Hepatocyte (in vitro differentiated cells): Measurements from ENCODE around the gene TTC17. TPM values are rescaled to one million over a fixed set of nuclear protein-coding genes. Genes with fewer than 3 reads are reported as not detected.

Experiments
- DNase-seq: peaks from one replicate; pipeline ENCODE4 v3.0.0-alpha.2; 2016; ENCODE audit warnings: low spot score
- H2AFZ ChIP-seq: fragments of 200-600 bp; sonication (generic); 2 replicates; pipeline ENCODE4 v1.6.0; 2016; ENCODE audit warnings: antibody characterized with exemption, mild to moderate bottlenecking
- H3K27ac ChIP-seq: fragments of 200-600 bp; sonication (generic); 2 replicates; pipeline ENCODE4 v1.5.1; 2016; ENCODE audit warnings: mild to moderate bottlenecking
- H3K27me3 ChIP-seq: fragments of 200-600 bp; sonication (generic); 2 replicates; pipeline ENCODE4 v1.6.1; 2016
- H3K36me3 ChIP-seq: fragments of 200-600 bp; sonication (generic); replicated peaks from 2 replicates; pipeline ENCODE4 v1.5.1; 2016; ENCODE audit warnings: low read depth; ENCODE audit not compliant: insufficient read depth
- H3K4me1 ChIP-seq: fragments of 200-600 bp; sonication (generic); 2 replicates; pipeline ENCODE4 v1.5.1; 2016; ENCODE audit warnings: mild to moderate bottlenecking, moderate library complexity; ENCODE audit not compliant: insufficient read depth
- H3K4me2 ChIP-seq: fragments of 200-600 bp; sonication (generic); 2 replicates; pipeline ENCODE4 v1.6.0; 2016
- H3K4me3 ChIP-seq: fragments of 200-600 bp; sonication (generic); 2 replicates; pipeline ENCODE4 v1.5.1; 2016; ENCODE audit warnings: mild to moderate bottlenecking
- H3K79me2 ChIP-seq: fragments of 200-600 bp; sonication (generic); 2 replicates; pipeline ENCODE4 v1.6.0; 2017; ENCODE audit warnings: mild to moderate bottlenecking
- H3K9me2 ChIP-seq: fragments of 200-600 bp; sonication (generic); replicated peaks from 2 replicates; pipeline ENCODE4 v1.6.0; 2017; ENCODE audit warnings: mild to moderate bottlenecking; ENCODE audit not compliant: insufficient read depth
- H3K9me3 ChIP-seq: fragments of 200-600 bp; sonication (generic); 2 replicates; pipeline ENCODE4 v1.5.1; 2016; ENCODE audit warnings: low read depth, mild to moderate bottlenecking
- H4K20me1 ChIP-seq: fragments of 200-600 bp; sonication (generic); 2 replicates; pipeline ENCODE4 v1.6.0; 2016; ENCODE audit warnings: mild to moderate bottlenecking; ENCODE audit not compliant: insufficient read depth, poor library complexity, severe bottlenecking
- EZH2 ChIP-seq: fragments of 200-600 bp; sonication (generic); IDR thresholded peaks from 2 replicates; pipeline ENCODE4 v1.6.1; 2016; ENCODE audit warnings: antibody characterized with exemption, mild to moderate bottlenecking, borderline replicate concordance
- EZH2phosphoT487 ChIP-seq: fragments of 200-600 bp; sonication (generic); IDR thresholded peaks from one replicate; pipeline ENCODE4 v1.6.1; 2018; ENCODE audit warnings: antibody characterized with exemption, mild to moderate bottlenecking, low read depth, moderate library complexity; ENCODE audit not compliant: unreplicated experiment, severe bottlenecking
- WGBS: methylation state at CpG from one replicate; pipeline ENCODE4 v1.1.6; 2016; ENCODE audit warnings: low lambda C conversion rate; ENCODE audit errors: missing lambda C conversion rate; 5-methylcytosine and 5-hydroxymethylcytosine counted together
- polyA plus RNA-seq: library from polyadenylated mRNA; unstranded; fragments of >200 nt; fragmentation: Nextera tagmentation; extraction: Ambion mirVana; gene quantifications from 2 replicates; pipeline ENCODE4 v1.2.1, GENCODE V29; 2016
- total RNA-seq: library from RNA; depleted of rRNA; stranded (reverse); fragments of >200 nt; gene quantifications from 2 replicates; pipeline ENCODE4 v1.2.3, GENCODE V29; 2014
- TF ChIP-seq, protein P1 (sequence below): fragments of 200-600 bp; sonication (generic); IDR thresholded peaks from 2 replicates; pipeline ENCODE4 v1.5.1; 2016; ENCODE audit warnings: antibody characterized with exemption, mild to moderate bottlenecking; ENCODE audit not compliant: poor library complexity

Gene TTC17
- total and polyA plus RNA-seq, 2 experiments from 2014 or later, result 39.4 to 101 TPM

DNA sequence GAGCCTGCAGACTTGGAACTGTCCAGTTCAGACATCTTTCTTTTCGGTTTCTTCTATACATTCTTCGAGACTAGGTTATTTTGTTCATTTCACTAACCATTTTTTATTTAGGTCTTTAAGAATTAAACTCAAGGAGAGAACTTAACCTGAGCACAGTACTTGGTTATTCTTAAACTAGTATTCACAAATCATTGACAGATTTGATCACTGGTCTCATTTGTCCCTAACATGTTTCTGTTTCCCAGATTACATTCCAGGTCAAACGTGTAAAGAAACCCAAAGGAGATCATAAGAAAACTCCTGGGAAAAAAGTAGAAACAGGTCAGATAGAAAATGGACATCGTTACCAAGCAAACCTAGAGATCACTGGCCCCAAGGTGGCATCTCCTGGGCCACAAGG lies 85.1 kb downstream of the TTC17 start:
- H3K79me2 ChIP-seq, result no peaks in the 10 kb centered on the region
- no peak overlapping the region for H3K4me2 ChIP-seq
- H2AFZ ChIP-seq, result no peak overlapping the region
- H3K27me3 ChIP-seq, result no peaks in the 10 kb centered on the region
- H3K27ac ChIP-seq, result no peak overlapping the region
- DNase-seq, result no peak
- no peaks in the 10 kb centered on the region for H3K9me3 ChIP-seq
- H3K9me2 ChIP-seq, result no peaks in the 10 kb centered on the region
- no peak overlapping the region for H3K4me3 ChIP-seq
- TF ChIP-seq, protein P1, sequence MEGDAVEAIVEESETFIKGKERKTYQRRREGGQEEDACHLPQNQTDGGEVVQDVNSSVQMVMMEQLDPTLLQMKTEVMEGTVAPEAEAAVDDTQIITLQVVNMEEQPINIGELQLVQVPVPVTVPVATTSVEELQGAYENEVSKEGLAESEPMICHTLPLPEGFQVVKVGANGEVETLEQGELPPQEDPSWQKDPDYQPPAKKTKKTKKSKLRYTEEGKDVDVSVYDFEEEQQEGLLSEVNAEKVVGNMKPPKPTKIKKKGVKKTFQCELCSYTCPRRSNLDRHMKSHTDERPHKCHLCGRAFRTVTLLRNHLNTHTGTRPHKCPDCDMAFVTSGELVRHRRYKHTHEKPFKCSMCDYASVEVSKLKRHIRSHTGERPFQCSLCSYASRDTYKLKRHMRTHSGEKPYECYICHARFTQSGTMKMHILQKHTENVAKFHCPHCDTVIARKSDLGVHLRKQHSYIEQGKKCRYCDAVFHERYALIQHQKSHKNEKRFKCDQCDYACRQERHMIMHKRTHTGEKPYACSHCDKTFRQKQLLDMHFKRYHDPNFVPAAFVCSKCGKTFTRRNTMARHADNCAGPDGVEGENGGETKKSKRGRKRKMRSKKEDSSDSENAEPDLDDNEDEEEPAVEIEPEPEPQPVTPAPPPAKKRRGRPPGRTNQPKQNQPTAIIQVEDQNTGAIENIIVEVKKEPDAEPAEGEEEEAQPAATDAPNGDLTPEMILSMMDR, result no peak
- no peak for TF ChIP-seq EZH2phosphoT487
- no peak for TF ChIP-seq EZH2
- peaks cover 3% of the 10 kb centered on the region for H3K36me3 ChIP-seq
- H4K20me1 ChIP-seq, result no peaks in the 10 kb centered on the region
- H3K4me1 ChIP-seq, result no peaks in the 10 kb centered on the region
- WGBS, result 97% methylated on average over 4 of the region's 4 CpGs

DNA sequence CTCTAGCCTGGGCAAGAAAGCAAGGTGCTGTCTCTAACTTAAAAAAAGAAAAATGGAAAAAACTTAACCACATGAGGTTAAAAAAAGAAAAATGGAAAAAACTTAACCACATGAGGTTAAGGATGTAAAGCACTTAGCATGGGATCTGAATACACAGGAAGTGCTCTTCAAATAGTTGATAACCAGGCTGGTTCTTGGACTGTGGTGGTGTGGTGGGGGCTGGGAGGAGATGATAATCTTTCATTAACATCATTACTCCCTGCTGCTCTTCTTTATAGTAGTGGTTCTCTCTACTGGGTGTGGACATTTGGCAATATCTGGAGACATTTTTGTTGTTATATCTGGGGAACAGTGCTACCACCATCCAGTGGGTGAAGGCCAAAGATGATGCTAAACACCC lies 88.4 kb downstream of the TTC17 start:
- no peak overlapping the region for H3K4me2 ChIP-seq
- TF ChIP-seq EZH2 (no peak), EZH2phosphoT487 (no peak)
- TF ChIP-seq, protein P1, result no peak
- H3K36me3 ChIP-seq, result peaks cover 3% of the 10 kb centered on the region
- H3K4me3 ChIP-seq, result no peak overlapping the region
- H3K9me2 ChIP-seq, result no peaks in the 10 kb centered on the region
- H3K27me3 ChIP-seq, result no peaks in the 10 kb centered on the region
- H4K20me1 ChIP-seq, result no peaks in the 10 kb centered on the region
- no peaks in the 10 kb centered on the region for H3K4me1 ChIP-seq
- no peaks in the 10 kb centered on the region for H3K79me2 ChIP-seq
- no peak overlapping the region for H2AFZ ChIP-seq
- no peak for DNase-seq
- no peak overlapping the region for H3K27ac ChIP-seq
- H3K9me3 ChIP-seq, result no peaks in the 10 kb centered on the region

DNA sequence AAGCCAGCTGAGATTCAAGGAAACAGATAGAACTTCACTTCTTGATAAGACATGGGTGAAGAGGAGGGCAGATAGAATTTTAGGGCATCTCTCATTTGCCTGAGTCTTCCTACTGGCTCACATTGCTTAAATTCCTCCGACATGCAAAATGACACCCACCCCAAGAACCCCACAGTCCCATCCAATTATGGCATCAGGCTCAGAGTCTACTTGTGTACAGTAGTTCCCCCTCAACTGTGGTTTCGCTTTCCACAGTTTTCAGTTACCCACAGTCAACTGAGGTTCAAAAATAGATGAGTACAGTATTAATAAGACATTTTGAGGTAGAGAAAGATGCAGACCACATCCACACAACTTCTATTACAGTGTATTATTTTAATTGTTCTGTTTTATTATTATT lies 99.8 kb downstream of the TTC17 start:
- no peaks in the 10 kb centered on the region for H3K27me3 ChIP-seq
- no peak overlapping the region for H3K4me2 ChIP-seq
- WGBS, result 48% methylated on average over 2 of the region's 2 CpGs
- peaks cover 6% of the 10 kb centered on the region for H3K36me3 ChIP-seq
- H3K27ac ChIP-seq, result no peak overlapping the region
- no peaks in the 10 kb centered on the region for H3K79me2 ChIP-seq
- TF ChIP-seq, protein P1, result no peak
- TF ChIP-seq EZH2phosphoT487, result no peak
- TF ChIP-seq EZH2, result no peak
- H4K20me1 ChIP-seq, result no peaks in the 10 kb centered on the region
- no peaks in the 10 kb centered on the region for H3K9me2 ChIP-seq
- no peak overlapping the region for H3K4me3 ChIP-seq
- DNase-seq, result no peak
- no peaks in the 10 kb centered on the region for H3K9me3 ChIP-seq
- no peaks in the 10 kb centered on the region for H3K4me1 ChIP-seq
- H2AFZ ChIP-seq, result no peak overlapping the region

DNA sequence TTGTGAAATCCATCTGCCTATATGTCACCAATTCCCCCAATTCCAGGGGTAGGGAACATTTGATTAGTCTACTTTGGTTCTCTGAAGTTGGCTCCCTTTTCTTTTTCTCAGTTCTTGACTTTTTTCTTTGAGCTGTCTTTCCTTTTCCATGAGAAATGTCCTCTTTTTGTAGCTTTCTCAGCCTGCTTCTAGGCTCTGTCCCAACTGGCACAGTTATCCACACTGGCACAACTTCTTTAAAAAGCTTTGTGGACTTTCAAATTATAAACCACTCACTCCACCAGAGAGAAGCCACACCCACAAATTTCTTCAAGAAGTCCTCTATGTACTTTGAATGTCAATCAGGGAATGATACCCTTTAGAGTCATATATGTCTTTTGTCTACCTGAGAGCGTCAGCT lies 100.5 kb downstream of the TTC17 start:
- Histone ChIP-seq H4K20me1 (no peaks in the 10 kb centered on the region), H3K4me1 (no peaks in the 10 kb centered on the region), H2AFZ (no peak overlapping the region), H3K27ac (no peak overlapping the region), H3K36me3 (peaks cover 6% of the 10 kb centered on the region), H3K9me2 (no peaks in the 10 kb centered on the region), H3K9me3 (no peaks in the 10 kb centered on the region), H3K79me2 (no peaks in the 10 kb centered on the region), H3K27me3 (no peaks in the 10 kb centered on the region), H3K4me3 (no peak overlapping the region), H3K4me2 (no peak overlapping the region)
- 96% methylated on average over 1 of the region's 1 CpG for WGBS
- DNase-seq, result no peak
- TF ChIP-seq, protein P1, result no peak
- TF ChIP-seq EZH2phosphoT487 (no peak), EZH2 (no peak)
